Activated gamma-delta T cell (primary cell): Measurements from ENCODE around the gene EQTN.

Source experiments
- DNase-seq: peaks from one replicate; lab custom pipeline; 2025; lab: John Stamatoyannopoulos, UW
- total RNA-seq, 2 donors: gene quantifications; one replicate each; lab custom pipeline; 2026; lab: John Stamatoyannopoulos, UW

The EQTN gene
- total RNA-seq: 0 reads per million in 2 donors

- no peak for DNase-seq
These were observed at the start of gene EQTN for GRCh38 chr9:27297050-27297449. TSS of gene EQTN (minus strand) at chr9:27297150. CDS start at chr9:27297055, 95 bp downstream.

GRCh38 chr9:27344776-27345175 is 47.8 kb upstream of the EQTN start:
- no peak for DNase-seq

- DNase-seq: no peak
These were observed 44.8 kb upstream of the EQTN start for GRCh38 chr9:27341545-27342294.

- no peak for DNase-seq
These were observed 44.1 kb upstream of the EQTN start for GRCh38 chr9:27340961-27341511.

- no peak for DNase-seq
These were observed 43.3 kb upstream of the EQTN start for GRCh38 chr9:27340285-27340674.

- DNase-seq: no peak
These were observed 42.8 kb upstream of the EQTN start for GRCh38 chr9:27339661-27340284.

- no peak for DNase-seq
These were observed 41.6 kb upstream of the EQTN start for GRCh38 chr9:27338527-27338903.

- no peak for DNase-seq
These were observed 41.0 kb upstream of the EQTN start for GRCh38 chr9:27337833-27338526.

- no peak for DNase-seq
These were observed 40.3 kb upstream of the EQTN start for GRCh38 chr9:27337236-27337635.

GRCh38 chr9:27336829-27337228 is 39.9 kb upstream of the EQTN start:
- DNase-seq: no peak

GRCh38 chr9:27336126-27336525 is 39.2 kb upstream of the EQTN start:
- DNase-seq: no peak

GRCh38 chr9:27335075-27335474 is 38.1 kb upstream of the EQTN start:
- no peak for DNase-seq

GRCh38 chr9:27333241-27334052 is 36.5 kb upstream of the EQTN start:
- DNase-seq: no peak

- DNase-seq: no peak
These were observed 34.4 kb upstream of the EQTN start for GRCh38 chr9:27331393-27331792.

- no peak for DNase-seq
These were observed 32.3 kb upstream of the EQTN start for GRCh38 chr9:27329291-27329690.

GRCh38 chr9:27328483-27328882 is 31.5 kb upstream of the EQTN start:
- no peak for DNase-seq

GRCh38 chr9:27311184-27311583 is 14.2 kb upstream of the EQTN start:
- DNase-seq: no peak

- DNase-seq: no peak
These were observed 13.6 kb upstream of the EQTN start for GRCh38 chr9:27310582-27310981.

- no peak for DNase-seq
These were observed 11.9 kb upstream of the EQTN start for GRCh38 chr9:27308691-27309390.

GRCh38 chr9:27304521-27304920 is 7.6 kb upstream of the EQTN start:
- no peak for DNase-seq

- no peak for DNase-seq
These were observed 6.3 kb upstream of the EQTN start for GRCh38 chr9:27303219-27303618.
